Mucosa of descending colon (tissue), 3 donors: Measurements from ENCODE around the gene TMPRSS6. TPM values are rescaled to one million over a fixed set of nuclear protein-coding genes. Genes with fewer than 3 reads are reported as not detected.
A peak's percentile ranks its signal among the peaks of the same experiment; 100 is the strongest.

Experiments used
- ATAC-seq: fragments of 200-7000 bp; cut with Tn5 transposase; one replicate; pipeline ENCODE4 v1.9.1; 2020; ENCODE audit warnings: mild to moderate bottlenecking, moderate library complexity
- DNase-seq, 3 donors: peaks; one replicate each; pipeline ENCODE4 v3.0.0-alpha.2; 2020
- H3K36me3 ChIP-seq: fragments of 200-600 bp; one replicate; pipeline ENCODE4 v1.8.0; 2021; ENCODE audit warnings: low read depth, mild to moderate bottlenecking
- H3K4me1 ChIP-seq: fragments of 200-600 bp; one replicate; pipeline ENCODE4 v1.8.0; 2021; ENCODE audit warnings: low read depth, mild to moderate bottlenecking
- H3K4me3 ChIP-seq: fragments of 200-600 bp; one replicate; pipeline ENCODE4 v1.8.0; 2021; ENCODE audit warnings: mild to moderate bottlenecking
- H3K9me3 ChIP-seq: fragments of 200-600 bp; one replicate; pipeline ENCODE4 v1.8.0; 2021; ENCODE audit warnings: mild to moderate bottlenecking
- intact Hi-C, 2 donors: fragments of 100-400 bp; cut with DNase I in 1 of 2; cut with micrococcal nuclease in 1 of 2; formaldehyde crosslinking; loops; one replicate each; pipeline versions ENCODE4 v1.11.0 to v1.11.1; 2022; cut with DNase I, micrococcal nuclease
- total RNA-seq, 3 donors: library from RNA; stranded (reverse); fragmentation: NEBNext Ultra II Directional in 2 of 3; extraction: Animal tissue kit (Norgen Biotek cat#: 25700) in 2 of 3; gene quantifications; one replicate each; pipeline versions ENCODE4 v1.2.1 to v1.2.4, GENCODE V29; 2021 to 2023
- TF ChIP-seq, protein P1 (sequence below): fragments of 200-600 bp; IDR thresholded peaks from one replicate; pipeline ENCODE4 v1.8.0; 2022; ENCODE audit warnings: antibody characterized with exemption, mild to moderate bottlenecking
- donor health status: DM: no; HTN: no; CAD: no; lungs with moderate emphysema.
- donor health status: DM: no; HTN: no; CAD: no.
- donor health status: DM: no; HTN: yes; CAD: no.

TMPRSS6 gene
- total RNA-seq, 3 donors from 2014 or later: 0.29 to 0.46 TPM; not detected in 1

GRCh38 chr22:37019309-37020191, 90.0 kb downstream of the TMPRSS6 start, which contains the start of the genes MPST and TST:
TSS of gene MPST (plus strand) at chr22:37019742. CDS start at chr22:37019837, 95 bp downstream.
TSS of gene TST (minus strand) at chr22:37019447. CDS start at chr22:37018732, 715 bp downstream.
- peaks cover 3% of the 10 kb centered on the region for H3K36me3 ChIP-seq
- peak; percentile 47 for ATAC-seq
- H3K4me3 ChIP-seq: peak within 1 kb of the TSS; percentile 90
- TF ChIP-seq, protein P1, sequence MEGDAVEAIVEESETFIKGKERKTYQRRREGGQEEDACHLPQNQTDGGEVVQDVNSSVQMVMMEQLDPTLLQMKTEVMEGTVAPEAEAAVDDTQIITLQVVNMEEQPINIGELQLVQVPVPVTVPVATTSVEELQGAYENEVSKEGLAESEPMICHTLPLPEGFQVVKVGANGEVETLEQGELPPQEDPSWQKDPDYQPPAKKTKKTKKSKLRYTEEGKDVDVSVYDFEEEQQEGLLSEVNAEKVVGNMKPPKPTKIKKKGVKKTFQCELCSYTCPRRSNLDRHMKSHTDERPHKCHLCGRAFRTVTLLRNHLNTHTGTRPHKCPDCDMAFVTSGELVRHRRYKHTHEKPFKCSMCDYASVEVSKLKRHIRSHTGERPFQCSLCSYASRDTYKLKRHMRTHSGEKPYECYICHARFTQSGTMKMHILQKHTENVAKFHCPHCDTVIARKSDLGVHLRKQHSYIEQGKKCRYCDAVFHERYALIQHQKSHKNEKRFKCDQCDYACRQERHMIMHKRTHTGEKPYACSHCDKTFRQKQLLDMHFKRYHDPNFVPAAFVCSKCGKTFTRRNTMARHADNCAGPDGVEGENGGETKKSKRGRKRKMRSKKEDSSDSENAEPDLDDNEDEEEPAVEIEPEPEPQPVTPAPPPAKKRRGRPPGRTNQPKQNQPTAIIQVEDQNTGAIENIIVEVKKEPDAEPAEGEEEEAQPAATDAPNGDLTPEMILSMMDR: no peak
- peak; percentile 79 to 89 (median 86) for DNase-seq
- peaks cover 60% of the 10 kb centered on the region for H3K4me1 ChIP-seq
- H3K9me3 ChIP-seq: no peaks in the 10 kb centered on the region
- intact Hi-C loops: no loop called here

DNA sequence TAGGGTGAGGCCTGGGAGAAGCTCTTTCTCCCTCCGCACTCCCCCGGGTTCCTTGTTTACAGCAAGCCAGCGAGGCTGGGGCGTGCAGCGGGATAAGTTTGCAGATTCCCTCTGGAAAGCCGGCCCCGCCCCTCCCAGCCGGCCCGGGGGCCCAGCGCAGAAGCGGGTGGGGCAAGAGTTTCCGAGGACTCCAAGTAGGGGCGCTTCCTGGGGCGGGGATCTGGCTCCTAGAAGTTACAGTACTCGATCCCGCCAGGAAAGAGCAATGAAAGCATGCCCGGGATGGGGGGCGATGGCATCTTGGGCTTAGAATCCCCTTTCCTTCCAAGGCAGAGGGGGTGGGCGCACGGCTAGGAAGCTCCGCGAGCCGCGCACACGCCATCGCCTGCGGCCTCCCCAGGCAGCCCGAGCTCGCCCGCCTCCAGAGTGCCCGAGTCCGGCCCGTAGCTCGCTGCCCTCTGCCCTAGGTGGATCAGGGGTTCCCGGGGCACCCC, 90.7 kb downstream of the TMPRSS6 start:
- Histone ChIP-seq H3K9me3 (no peaks in the 10 kb centered on the region), H3K4me1 (peaks cover 60% of the 10 kb centered on the region)

GRCh38 chr22:37018086-37018814, 91.3 kb downstream of the TMPRSS6 start:
- H3K36me3 ChIP-seq: peaks cover 3% of the 10 kb centered on the region
- ATAC-seq (no peak), DNase-seq (peak in 2 of 3 donors; percentile 49 to 58)
- intact Hi-C loops: no loop called here
- H3K4me1 ChIP-seq: peaks cover 59% of the 10 kb centered on the region
- TF ChIP-seq, protein P1: no peak
- H3K9me3 ChIP-seq: no peaks in the 10 kb centered on the region
- H3K4me3 ChIP-seq: peak overlapping the region; percentile 90

More for the DNA sequence above, 90.7 kb downstream of the TMPRSS6 start:
- peaks cover 3% of the 10 kb centered on the region for H3K36me3 ChIP-seq
- TF ChIP-seq, protein P1: no peak
- intact Hi-C loops: no loop called here
- DNase-seq: peak; percentile 84 to 91 (median 88)
- ATAC-seq: peak; percentile 33
- peak overlapping the region; percentile 90 for H3K4me3 ChIP-seq

GRCh38 chr22:37017356-37017755, 92.2 kb downstream of the TMPRSS6 start:
- Histone ChIP-seq H3K4me3 (no peak overlapping the region), H3K36me3 (peaks cover 3% of the 10 kb centered on the region), H3K4me1 (peaks cover 58% of the 10 kb centered on the region), H3K9me3 (no peaks in the 10 kb centered on the region)
- DNase-seq (peak in 1 of 3 donors; percentile 33), ATAC-seq (no peak)
- TF ChIP-seq, protein P1: no peak
- intact Hi-C loops: no loop called here

DNA sequence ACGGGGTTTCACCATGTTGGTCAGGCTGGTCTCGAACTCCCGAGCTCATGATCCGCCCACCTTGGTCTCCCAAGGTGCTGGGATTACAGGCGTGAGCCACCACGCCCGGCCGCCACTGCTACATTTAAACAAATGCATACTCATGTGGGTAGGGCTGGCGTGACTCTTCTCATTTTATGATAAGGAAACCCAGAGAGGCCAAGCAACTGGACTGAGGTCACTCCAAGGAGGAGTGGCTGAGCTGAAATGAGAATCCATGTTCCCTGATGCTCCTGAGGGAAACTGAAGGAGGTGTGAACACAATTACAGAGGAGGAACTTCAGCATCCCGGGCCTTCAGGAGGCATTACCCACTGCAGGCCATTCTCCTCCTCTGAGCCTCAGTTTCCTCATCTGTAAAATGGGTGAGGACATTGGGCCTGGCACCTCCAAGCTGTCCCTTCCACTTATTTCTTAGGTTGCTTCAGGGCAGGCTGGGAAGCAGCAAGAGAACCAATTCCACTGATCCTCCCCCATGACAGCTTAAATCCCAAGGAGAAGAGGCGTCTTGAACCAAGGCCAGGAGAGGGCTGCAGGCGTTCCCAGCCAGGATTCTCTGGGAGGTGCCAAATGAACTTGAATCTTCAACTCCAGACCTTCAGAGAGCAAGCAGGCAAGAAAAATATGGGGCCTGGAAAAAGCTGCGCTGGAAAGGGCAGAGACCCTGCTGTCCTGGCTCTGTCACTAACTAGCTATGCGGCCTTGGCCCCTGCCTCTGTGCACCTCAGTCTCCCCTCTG, 93.2 kb downstream of the TMPRSS6 start:
- ATAC-seq: peak; percentile 52
- Histone ChIP-seq H3K9me3 (no peaks in the 10 kb centered on the region), H3K36me3 (peaks cover 3% of the 10 kb centered on the region), H3K4me3 (no peak overlapping the region), H3K4me1 (peaks cover 59% of the 10 kb centered on the region)
- DNase-seq: peak; percentile 87
- TF ChIP-seq, protein P1: no peak
- intact Hi-C loops: no loop called here
